ENCODE measurements around the gene ZBTB20. TPM values are rescaled to one million over a fixed set of nuclear protein-coding genes. Genes with fewer than 3 reads are reported as not detected.

The ZBTB20 gene
- total and polyA plus RNA-seq, 7 donors, result 0.40 to 74.9 (median 41.7) TPM

GRCh38 chr3:114411190-114411668 is 735.9 kb downstream of the ZBTB20 start:
- DNase-seq (no peak), ATAC-seq (no peak)
- Histone ChIP-seq H3K36me3 (ENCODE audit: insufficient read depth in 1 of 2, low read depth in 1 of 2) (no peaks in the 10 kb centered on the region), H3K4me3 (no peak overlapping the region), H3K9me3 (no peaks in the 10 kb centered on the region), H3K27ac (peak overlapping the region; percentile 31), H3K27me3 (ENCODE audit: insufficient read depth in 3 of 3, low read length in 2 of 3) (no peaks in the 10 kb centered on the region), H3K4me1 (peaks cover 88% of the 10 kb centered on the region)
- intact Hi-C loops (cut with DNase I), result no loop called here
- 53 to 63% (median 57%) methylated on average over 3 of the region's 3 CpGs for WGBS, 3 donors
- no peak for TF ChIP-seq CTCF (IDR thresholded peaks at IDR 0.05)

- DNase-seq, result no peak
- H3K9me3 ChIP-seq, result no peaks in the 10 kb centered on the region
- H3K36me3 ChIP-seq (ENCODE audit: insufficient read depth in 1 of 2, low read depth in 1 of 2), result no peaks in the 10 kb centered on the region
- 34 to 57% (median 43%) methylated on average over 17 of the region's 17 CpGs for WGBS, 3 donors
- intact Hi-C loops (cut with DNase I), result no loop called here
- H3K27ac ChIP-seq, result peak overlapping the region; percentile 3
- H3K27me3 ChIP-seq (ENCODE audit: insufficient read depth in 3 of 3, low read length in 2 of 3), result no peaks in the 10 kb centered on the region
- H3K4me3 ChIP-seq, result peak overlapping the region; percentile 17
- TF ChIP-seq CTCF (IDR thresholded peaks at IDR 0.05), result no peak
- H3K4me1 ChIP-seq, result peaks cover 95% of the 10 kb centered on the region
- ATAC-seq, result peak in 3 of 4 donors; percentile 51 to 64 (median 52)
These were observed 738.1 kb downstream of the ZBTB20 start for GRCh38 chr3:114408736-114409670.

GRCh38 chr3:114406922-114407321 is 740.2 kb downstream of the ZBTB20 start:
- H3K27me3 ChIP-seq (ENCODE audit: insufficient read depth in 3 of 3, low read length in 2 of 3), result no peaks in the 10 kb centered on the region
- ATAC-seq (no peak), DNase-seq (no peak)
- H3K27ac ChIP-seq, result peak overlapping the region; percentile 11
- no peaks in the 10 kb centered on the region for H3K9me3 ChIP-seq
- 39 to 69% (median 50%) methylated on average over 3 of the region's 3 CpGs for WGBS, 3 donors
- H3K4me3 ChIP-seq, result no peak overlapping the region
- peaks cover 0 to 3% of the 10 kb centered on the region in 2 donors for H3K36me3 ChIP-seq (ENCODE audit: insufficient read depth in 1 of 2, low read depth in 1 of 2)
- H3K4me1 ChIP-seq, result peaks cover 80% of the 10 kb centered on the region
- intact Hi-C loops (cut with DNase I), result no loop called here
- no peak for TF ChIP-seq CTCF (IDR thresholded peaks at IDR 0.05)

DNA sequence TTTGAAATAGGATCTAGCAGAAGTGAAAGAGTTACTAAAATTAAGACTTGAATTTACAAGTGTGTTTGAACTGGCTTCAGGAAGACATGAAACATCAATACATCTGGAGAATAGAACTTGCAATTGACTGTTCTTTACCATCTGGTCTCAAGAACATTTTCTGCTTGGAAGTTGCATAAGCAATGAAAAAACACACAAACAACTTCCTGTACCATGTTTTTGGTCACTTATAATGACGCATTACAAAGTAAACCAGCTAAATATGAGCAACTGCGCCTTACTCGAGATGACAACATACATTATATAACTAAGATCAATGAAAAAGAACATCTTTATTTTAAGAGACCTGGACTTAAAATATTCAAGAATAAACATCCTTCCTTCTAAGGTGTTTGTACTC is 740.8 kb downstream of the ZBTB20 start:
- H3K4me1 ChIP-seq, result peaks cover 80% of the 10 kb centered on the region
- ATAC-seq, result no peak

More for the DNA sequence above, 740.8 kb downstream of the ZBTB20 start:
- H3K9me3 ChIP-seq, result no peaks in the 10 kb centered on the region
- no peaks in the 10 kb centered on the region for H3K27me3 ChIP-seq (ENCODE audit: insufficient read depth in 3 of 3, low read length in 2 of 3)
- peak overlapping the region; percentile 11 for H3K27ac ChIP-seq
- H3K36me3 ChIP-seq (ENCODE audit: insufficient read depth in 1 of 2, low read depth in 1 of 2), result peaks cover 0 to 3% of the 10 kb centered on the region in 2 donors
- no peak for DNase-seq
- 69 to 84% (median 82%) methylated on average over 3 of the region's 3 CpGs for WGBS, 3 donors
- H3K4me3 ChIP-seq, result no peak overlapping the region
- no peak for TF ChIP-seq CTCF (IDR thresholded peaks at IDR 0.05)
- intact Hi-C loops (cut with DNase I), result no loop called here

All from psoas muscle (tissue), 8 donors.